ENCODE measurements around the gene HSP90AA1.
"Not testable (repeated sequence)": the region's sequence is repeated elsewhere in the genome, so short reads cannot be mapped to it uniquely, and the experiment has no call there.

The HSP90AA1 gene

GRCh38 chr14:102066041-102066451 is 20.8 kb downstream of the HSP90AA1 start:
- no peak for DNase-seq (ENCODE audit: low spot score)

- DNase-seq (ENCODE audit: low spot score): not testable (repeated sequence)
Observed at GRCh38 chr14:102064590-102064989, 22.3 kb downstream of the HSP90AA1 start.

GRCh38 chr14:102063808-102064429 is 22.9 kb downstream of the HSP90AA1 start:
- DNase-seq (ENCODE audit: low spot score): no peak

- DNase-seq (ENCODE audit: low spot score): peak; percentile 68
Observed at GRCh38 chr14:102063109-102063807, 23.6 kb downstream of the HSP90AA1 start.

- DNase-seq (ENCODE audit: low spot score): no peak
Observed at GRCh38 chr14:102058961-102059360, 27.9 kb downstream of the HSP90AA1 start.

- DNase-seq (ENCODE audit: low spot score): no peak
Observed at GRCh38 chr14:102058146-102058545, 28.7 kb downstream of the HSP90AA1 start.

- DNase-seq (ENCODE audit: low spot score): no peak
Observed at GRCh38 chr14:102057480-102058114, 29.2 kb downstream of the HSP90AA1 start.

- no peak for DNase-seq (ENCODE audit: low spot score)
Observed at GRCh38 chr14:102056694-102057442, 30.0 kb downstream of the HSP90AA1 start.

GRCh38 chr14:102055181-102055901 is 31.5 kb downstream of the HSP90AA1 start:
- no peak for DNase-seq (ENCODE audit: low spot score)

GRCh38 chr14:102052522-102052921 is 34.3 kb downstream of the HSP90AA1 start:
- DNase-seq (ENCODE audit: low spot score): no peak

GRCh38 chr14:102050625-102051024 is 36.2 kb downstream of the HSP90AA1 start:
- no peak for DNase-seq (ENCODE audit: low spot score)

- no peak for DNase-seq (ENCODE audit: low spot score)
Observed at GRCh38 chr14:102050026-102050405, 36.8 kb downstream of the HSP90AA1 start.

GRCh38 chr14:102049258-102050025 is 37.4 kb downstream of the HSP90AA1 start:
- no peak for DNase-seq (ENCODE audit: low spot score)

GRCh38 chr14:102047808-102048540 is 38.9 kb downstream of the HSP90AA1 start:
- no peak for DNase-seq (ENCODE audit: low spot score)

- no peak for DNase-seq (ENCODE audit: low spot score)
Observed at GRCh38 chr14:102046337-102047278, 40.2 kb downstream of the HSP90AA1 start.

GRCh38 chr14:102044566-102044965 is 42.3 kb downstream of the HSP90AA1 start:
- no peak for DNase-seq (ENCODE audit: low spot score)

- no peak for DNase-seq (ENCODE audit: low spot score)
Observed at GRCh38 chr14:102043251-102044025, 43.4 kb downstream of the HSP90AA1 start.

GRCh38 chr14:102042699-102043098 is 44.1 kb downstream of the HSP90AA1 start:
- no peak for DNase-seq (ENCODE audit: low spot score)

Measured in CD4-positive, alpha-beta T cell treated with Interleukin-6 at 100 ng/mL for 8 hours (primary cell).